HT1080 (cell line): ENCODE data around the gene UPB1. TPM values are rescaled to one million over a fixed set of nuclear protein-coding genes. Genes with fewer than 3 reads are reported as not detected.
"Not testable (repeated sequence)": the region's sequence is repeated elsewhere in the genome, so short reads cannot be mapped to it uniquely, and the experiment has no call there.

Source experiments
- DNase-seq: peaks from one replicate; pipeline ENCODE4 v3.0.0-alpha.2; 2015; ENCODE audit warnings: low read depth
- total RNA-seq: library from RNA; depleted of rRNA; stranded (reverse); fragments of >200 nt; shearing (Covaris generic); gene quantifications from 2 replicates; pipeline ENCODE4 v1.2.3, GENCODE V29; 2014

UPB1 gene
- total RNA-seq, 1 experiment from 2014 or later: not detected

DNA sequence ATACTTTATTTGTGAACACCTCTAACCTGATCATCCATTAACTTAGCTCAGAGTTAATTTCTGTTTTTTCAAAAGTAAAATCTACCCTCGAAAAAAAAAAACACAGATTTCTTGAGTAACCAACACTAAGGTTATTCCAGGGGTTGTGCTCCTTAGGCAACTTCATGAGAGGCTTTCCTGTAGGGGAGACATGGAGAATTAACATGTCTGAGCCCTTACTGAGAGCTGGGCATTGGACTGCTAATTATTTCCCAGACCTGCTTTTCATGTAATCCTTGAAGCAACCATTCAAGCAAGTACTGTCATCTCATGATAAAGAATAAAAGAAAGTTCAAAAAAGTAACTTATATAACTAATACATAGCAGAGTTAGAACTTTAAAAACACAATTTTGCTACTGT, 13.5 kb upstream of the UPB1 start:
- no peak for DNase-seq

- DNase-seq: peak; percentile 76
Observed at GRCh38 chr22:24482575-24482974, 12.6 kb upstream of the UPB1 start.

- DNase-seq: no peak
Observed at GRCh38 chr22:24482998-24483397, 12.1 kb upstream of the UPB1 start.

DNA sequence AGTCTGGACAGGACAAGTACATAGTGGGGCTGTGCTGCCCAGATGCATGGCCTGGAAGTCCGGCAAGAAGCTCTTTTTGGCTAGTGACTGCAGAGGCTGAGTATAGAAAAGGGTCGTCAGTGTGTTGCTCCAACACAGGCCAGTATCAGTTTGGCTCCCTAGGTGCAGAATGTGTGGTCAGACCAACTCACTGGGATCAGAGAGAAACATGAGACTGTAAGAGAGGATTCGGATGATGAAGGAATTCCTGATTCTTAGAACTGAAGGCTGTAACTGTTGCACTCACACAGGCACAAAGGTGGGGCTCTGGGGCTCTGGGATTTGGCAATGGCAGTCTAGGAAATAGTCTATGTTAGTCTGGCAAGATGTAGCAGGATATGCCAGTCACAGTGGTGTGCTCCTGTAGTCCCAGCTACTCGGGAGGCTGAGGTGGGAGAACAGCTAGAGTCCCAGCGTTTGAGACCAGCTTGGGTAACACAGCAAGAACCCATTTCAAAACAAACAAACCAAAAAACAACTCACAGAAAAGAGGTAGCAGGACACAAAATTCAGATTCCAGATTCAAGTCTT, 11.1 kb upstream of the UPB1 start:
- no peak for DNase-seq

- no peak for DNase-seq
Observed at GRCh38 chr22:24485170-24485569, 10.0 kb upstream of the UPB1 start.

- no peak for DNase-seq
Observed at GRCh38 chr22:24485608-24486007, 9.5 kb upstream of the UPB1 start.

- DNase-seq: peak; percentile 93
Observed at GRCh38 chr22:24486501-24486921, 8.6 kb upstream of the UPB1 start.

GRCh38 chr22:24489011-24489410, 6.1 kb upstream of the UPB1 start:
- no peak for DNase-seq

DNA sequence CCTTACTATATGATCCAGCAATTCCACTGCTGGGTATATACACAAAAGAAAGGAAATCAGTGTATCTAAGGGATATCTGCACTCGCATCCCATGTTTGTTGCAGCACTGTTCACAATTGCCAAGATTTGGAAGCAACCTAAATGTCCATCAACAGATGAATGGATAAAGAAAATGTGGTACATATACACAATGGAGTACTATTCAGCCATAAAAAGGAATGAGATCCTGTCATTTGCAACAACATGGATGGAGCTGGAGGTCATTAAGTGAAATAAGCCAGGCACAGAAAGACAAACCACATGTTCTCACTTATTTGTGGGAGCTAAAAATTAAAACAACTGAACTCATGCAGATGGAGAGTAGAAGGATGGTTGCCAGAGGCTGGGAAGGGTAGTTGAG, 5.7 kb upstream of the UPB1 start:
- DNase-seq: not testable (repeated sequence)

DNA sequence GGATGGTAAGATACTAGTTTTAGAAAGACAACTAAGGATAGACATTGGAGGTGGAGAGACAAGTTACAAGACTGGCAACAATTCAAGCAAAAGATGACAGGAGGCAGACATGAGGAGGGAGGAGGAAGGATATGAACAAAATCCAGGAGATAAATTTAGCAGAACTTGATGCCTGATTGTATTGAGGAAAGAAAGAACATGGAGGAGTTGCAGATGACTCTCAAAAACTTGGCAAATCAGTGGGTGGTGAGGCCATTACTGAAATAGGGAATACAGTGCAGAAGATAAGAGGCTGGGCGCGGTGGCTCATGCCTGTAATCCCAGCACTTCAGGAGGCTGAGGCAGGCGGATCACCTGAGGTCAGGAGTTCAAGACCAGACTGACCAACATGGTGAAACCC, 2.7 kb upstream of the UPB1 start:
- DNase-seq: no peak

- DNase-seq: no peak
Observed at GRCh38 chr22:24494167-24494527, 985 bp upstream of the UPB1 start.

- DNase-seq: no peak
Observed at GRCh38 chr22:24495365-24495675, 188 bp downstream of the UPB1 start.

DNA sequence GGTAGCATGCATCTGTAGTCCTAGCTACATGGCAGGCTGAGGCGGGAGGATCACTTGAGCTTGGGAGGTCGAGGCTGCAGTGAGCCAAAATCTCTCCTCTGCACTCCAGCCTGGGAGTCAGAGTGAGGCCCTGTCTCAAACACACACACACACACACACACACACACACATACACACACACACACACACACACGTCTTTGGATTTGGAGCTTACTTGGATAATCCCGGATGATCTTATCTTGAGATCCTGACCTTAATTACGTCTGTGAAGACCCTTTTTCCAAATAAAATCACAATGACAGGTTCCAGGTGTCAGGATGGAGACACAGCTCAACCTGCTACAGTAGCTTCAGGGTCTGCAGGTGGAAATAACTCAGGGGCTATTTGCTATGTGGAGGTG, 1.1 kb downstream of the UPB1 start:
- DNase-seq: no peak

DNA sequence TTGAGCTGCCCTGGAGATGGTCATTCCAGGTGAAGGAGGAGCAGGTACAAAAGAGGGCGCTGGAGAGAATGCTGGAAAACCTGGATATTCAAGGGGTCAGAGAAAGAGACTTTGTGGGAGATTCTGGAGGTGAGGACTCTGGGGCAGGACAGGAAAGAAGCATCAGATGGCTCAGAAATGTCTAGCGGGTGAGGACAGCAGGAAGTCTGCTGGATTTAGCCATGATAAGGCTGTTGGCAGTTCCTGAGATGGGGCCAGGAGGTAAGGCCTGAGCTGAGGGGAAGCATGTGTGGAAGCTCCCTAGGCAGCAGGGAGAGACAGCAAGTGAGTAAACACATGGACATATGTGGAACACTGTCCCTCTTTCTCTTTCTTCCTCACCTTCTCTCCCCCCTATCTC, 1.5 kb downstream of the UPB1 start:
- DNase-seq: no peak

GRCh38 chr22:24497841-24498258, 2.7 kb downstream of the UPB1 start:
- no peak for DNase-seq

DNA sequence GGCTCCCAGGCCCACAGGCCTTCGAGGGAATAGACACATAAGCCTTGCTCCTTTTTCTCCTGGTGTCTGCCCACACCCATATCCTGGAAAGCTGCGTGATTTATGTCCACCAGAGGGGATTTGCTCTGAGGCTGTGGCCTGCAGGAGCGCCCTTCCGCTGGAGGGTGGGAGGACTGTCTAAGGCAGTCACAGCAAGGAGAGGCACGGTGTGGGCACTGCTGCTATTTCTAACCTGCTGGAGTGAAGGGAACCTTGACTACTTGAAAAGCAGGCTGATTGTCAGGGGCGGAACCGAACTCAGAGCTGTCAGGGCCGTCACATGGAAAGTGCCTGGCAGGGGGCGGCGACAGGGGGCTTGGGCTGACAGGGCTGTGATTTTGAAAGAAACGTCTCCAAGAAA, 3.7 kb downstream of the UPB1 start:
- no peak for DNase-seq

- DNase-seq: no peak
Observed at GRCh38 chr22:24499706-24500276, 4.7 kb downstream of the UPB1 start.

DNA sequence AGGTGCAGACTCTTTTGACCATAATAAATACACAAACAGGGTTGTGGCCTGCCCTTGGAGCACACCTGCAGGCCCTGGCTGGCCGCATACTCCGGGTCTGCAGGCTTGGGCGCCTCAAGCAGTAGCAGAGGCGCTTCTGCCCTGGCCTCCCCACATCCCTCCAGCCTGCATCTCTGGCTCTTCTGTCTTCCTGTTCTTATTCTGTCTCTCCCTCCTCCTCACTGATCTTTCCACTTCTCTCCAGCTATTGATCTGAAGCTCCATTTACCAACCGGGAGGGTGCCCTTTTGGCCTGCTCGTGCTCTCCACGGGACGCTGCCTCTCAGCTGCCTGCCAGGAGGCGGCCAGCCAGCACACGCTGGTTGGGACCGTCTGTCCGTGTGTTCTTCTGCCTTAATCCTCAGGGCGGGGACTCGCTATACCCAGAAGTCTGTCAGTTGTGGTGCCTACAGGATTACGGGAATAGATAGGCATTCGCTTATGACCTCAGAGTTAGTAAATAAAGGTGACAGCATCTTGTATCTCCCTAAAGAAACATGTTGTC, 5.2 kb downstream of the UPB1 start:
- no peak for DNase-seq

DNA sequence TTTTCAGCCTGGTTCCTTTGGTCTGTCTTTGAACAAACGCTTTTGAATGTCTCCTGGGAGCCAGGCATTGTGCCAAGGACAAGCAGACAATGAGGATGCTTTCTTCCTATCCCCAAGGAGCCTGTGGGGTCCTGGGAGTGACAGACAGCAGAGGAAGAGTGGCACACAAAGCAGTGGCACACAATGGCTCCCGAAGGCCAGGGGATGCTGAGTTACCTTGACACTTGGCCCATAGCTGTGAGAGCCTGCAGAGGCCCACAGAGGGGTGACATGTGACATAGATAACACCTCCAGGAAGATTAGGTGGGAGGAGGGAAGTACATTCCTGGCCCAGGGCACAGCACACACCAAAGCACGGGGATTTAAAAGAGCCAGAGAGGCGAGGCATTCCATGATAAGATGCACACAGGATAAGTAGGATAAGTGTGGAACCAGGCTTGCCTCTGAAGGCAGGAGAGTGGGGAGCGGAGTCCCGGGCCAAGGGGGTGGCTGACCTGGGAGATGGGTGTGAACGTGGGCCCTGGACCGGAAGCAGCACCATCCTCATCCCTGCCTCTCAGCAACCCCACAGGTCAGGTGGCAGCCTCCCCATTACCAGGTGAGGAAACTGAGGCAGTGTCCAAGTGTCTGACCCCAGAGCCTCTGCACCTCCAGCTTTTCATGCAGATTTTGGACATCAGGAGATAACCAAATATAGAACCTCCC, 6.3 kb downstream of the UPB1 start:
- no peak for DNase-seq

DNA sequence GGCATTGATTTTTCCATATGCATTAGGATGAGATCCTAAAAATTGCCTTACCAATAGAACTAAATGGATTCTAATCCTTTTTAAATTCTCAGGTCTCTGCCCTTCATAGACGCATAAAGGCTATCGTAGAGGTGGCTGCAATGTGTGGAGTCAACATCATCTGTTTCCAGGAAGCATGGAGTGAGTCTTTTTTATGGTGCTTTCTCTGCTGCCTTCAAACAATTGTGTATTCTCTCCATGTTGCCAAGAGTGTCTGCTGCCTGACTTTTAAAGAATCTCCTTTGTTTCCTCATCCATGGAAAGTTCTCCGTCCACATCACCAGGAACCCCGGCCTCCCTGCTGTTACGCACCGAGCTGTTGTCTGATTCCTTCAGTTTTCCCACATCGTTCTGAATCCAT, 6.9 kb downstream of the UPB1 start:
- no peak for DNase-seq

DNA sequence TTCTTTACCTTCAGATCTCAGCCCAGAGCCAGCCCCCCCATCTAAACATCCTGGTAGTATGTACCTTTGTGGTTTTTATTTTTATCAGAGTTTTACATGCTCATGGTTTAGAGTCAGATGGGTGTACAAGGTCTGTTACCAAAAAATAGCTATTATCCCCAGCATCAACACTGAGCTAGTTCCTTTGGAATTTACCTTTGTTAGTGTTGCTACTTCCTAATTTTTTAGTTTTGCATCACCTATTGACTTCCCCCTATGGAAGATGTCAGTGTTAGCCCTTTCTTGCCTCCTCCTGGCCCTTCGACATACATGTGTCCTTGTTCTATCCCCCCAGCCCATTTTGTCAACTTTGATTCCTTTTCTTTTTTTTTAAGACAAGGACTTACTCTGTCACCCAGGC, 7.4 kb downstream of the UPB1 start:
- DNase-seq: no peak

DNA sequence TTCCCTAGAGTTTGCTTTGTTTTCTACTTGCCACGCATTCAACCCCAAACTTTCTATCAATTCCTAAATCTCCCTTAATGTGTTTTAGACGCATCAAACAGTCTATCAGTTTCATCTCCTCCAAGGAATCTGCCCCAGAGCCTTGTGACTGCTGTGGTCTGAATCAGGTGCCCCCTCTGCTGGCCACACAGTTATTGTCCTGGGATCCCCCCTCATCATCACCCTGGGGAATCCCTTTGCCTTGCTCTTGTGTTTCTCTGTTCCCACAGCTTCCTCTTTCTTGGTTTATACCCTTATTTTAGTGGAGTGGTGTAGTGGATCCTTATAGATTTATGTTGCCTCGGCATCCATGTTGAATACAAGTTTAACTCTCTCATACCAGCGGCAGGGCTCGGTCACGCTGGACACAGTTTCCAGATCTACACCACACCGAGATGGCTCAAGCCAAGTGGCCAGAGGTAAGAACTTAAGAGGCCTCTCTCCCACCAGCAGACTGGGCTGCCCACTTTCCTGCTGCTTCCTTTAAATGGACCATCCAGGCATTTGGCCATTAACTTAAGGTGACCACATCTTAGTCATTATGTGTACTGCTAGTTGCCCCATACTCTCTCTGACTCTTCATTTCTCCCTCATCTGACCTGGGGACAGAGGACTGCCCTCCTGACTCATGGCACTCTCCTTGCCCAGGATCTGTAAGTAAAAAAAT, 8.2 kb downstream of the UPB1 start:
- DNase-seq: peak; percentile 64
